CD8-positive, alpha-beta memory T cell (primary cell): ENCODE data around the gene SLC29A1. TPM values are rescaled to one million over a fixed set of nuclear protein-coding genes. Genes with fewer than 3 reads are reported as not detected.
A peak's percentile ranks its signal among the peaks of the same experiment; 100 is the strongest.
"Not testable (repeated sequence)": the region's sequence is repeated elsewhere in the genome, so short reads cannot be mapped to it uniquely, and the experiment has no call there.

Source experiments
- CTCF ChIA-PET: fragments of 350-600 bp; sonication (Branson Sonifier 250); formaldehyde crosslinking; loops from one replicate; lab custom pipeline; 2021; ENCODE audit warnings: antibody characterized with exemption; lab: Charles Lee
- POLR2A ChIA-PET: fragments of 350-600 bp; sonication (Branson Sonifier 250); formaldehyde crosslinking; loops from one replicate; lab custom pipeline; 2021; ENCODE audit warnings: antibody characterized with exemption; lab: Charles Lee
- DNase-seq, 5 donors: peaks; one replicate each; pipeline versions ENCODE4 v3.0.0 to v3.0.0-alpha.2; 2020 to 2022; ENCODE audit warnings: mixed read lengths in 1 of 5
- H3K27ac ChIP-seq: one replicate; pipeline ENCODE4 v1.7.0; 2013; ENCODE audit warnings: low read depth, mild to moderate bottlenecking, low read length, moderate library complexity
- H3K27me3 ChIP-seq: 2 replicates; pipeline ENCODE4 v1.7.0; 2013; ENCODE audit warnings: low read length, mild to moderate bottlenecking; ENCODE audit not compliant: insufficient read depth, poor library complexity, severe bottlenecking
- H3K36me3 ChIP-seq: 2 replicates; pipeline ENCODE4 v1.7.0; 2013; ENCODE audit warnings: mild to moderate bottlenecking, low read length, moderate library complexity; ENCODE audit not compliant: insufficient read depth
- H3K4me1 ChIP-seq: 2 replicates; pipeline ENCODE4 v1.7.0; 2013; ENCODE audit warnings: mild to moderate bottlenecking, low read length, moderate library complexity; ENCODE audit not compliant: insufficient read depth
- H3K4me3 ChIP-seq: 2 replicates; pipeline ENCODE4 v1.7.0; 2013; ENCODE audit warnings: mild to moderate bottlenecking, low read length
- H3K9me3 ChIP-seq: 2 replicates; pipeline ENCODE4 v1.7.0; 2013; ENCODE audit warnings: mild to moderate bottlenecking, low read length
- H3K27ac Mint-ChIP-seq, 8 donors: one replicate each; pipeline ENCODE4 v1.8.0; 2020 to 2021; ENCODE audit warnings: mixed read lengths in 8 of 8, mild to moderate bottlenecking in 6 of 8, inconsistent platforms in 3 of 8, moderate library complexity in 3 of 8
- H3K27me3 Mint-ChIP-seq, 2 donors: one replicate each; pipeline ENCODE4 v1.8.0; 2020 to 2021; ENCODE audit warnings: mixed read lengths in 2 of 2, mild to moderate bottlenecking in 1 of 2, moderate library complexity in 1 of 2
- H3K36me3 Mint-ChIP-seq, 3 donors: one replicate each; pipeline ENCODE4 v1.8.0; 2020 to 2021; ENCODE audit warnings: mixed read lengths in 3 of 3, inconsistent platforms in 1 of 3, mild to moderate bottlenecking in 1 of 3
- H3K4me1 Mint-ChIP-seq, 3 donors: one replicate each; pipeline ENCODE4 v1.8.0; 2020 to 2021; ENCODE audit warnings: mixed read lengths in 3 of 3, inconsistent platforms in 1 of 3, mild to moderate bottlenecking in 1 of 3
- H3K4me3 Mint-ChIP-seq, 7 donors: one replicate each; pipeline ENCODE4 v1.8.0; 2020 to 2021; ENCODE audit warnings: mixed read lengths in 7 of 7, mild to moderate bottlenecking in 6 of 7, moderate library complexity in 4 of 7, inconsistent platforms in 2 of 7
- H3K9me3 Mint-ChIP-seq, 5 donors: one replicate each; pipeline ENCODE4 v1.8.0; 2020 to 2022; ENCODE audit warnings: mixed read lengths in 5 of 5, mild to moderate bottlenecking in 3 of 5, moderate library complexity in 2 of 5, inconsistent platforms in 1 of 5
- polyA plus RNA-seq: library from polyadenylated mRNA; unstranded; fragments of 300-500 nt; fragmentation: Illumina TruSeq; gene quantifications from one replicate; pipeline ENCODE4 v1.2.3, GENCODE V29; 2021
- total RNA-seq, 2 experiments: library from RNA; stranded (reverse); gene quantifications; one replicate each; pipeline ENCODE4 v1.2.3, GENCODE V29; 2021

Gene SLC29A1
- total and polyA plus RNA-seq, 3 experiments from 2014 or later, result 3.6 to 116 (median 116) TPM

- Mint-ChIP-seq H3K4me1 (peaks cover under 1 to 2% (median 1%) of the 10 kb centered on the region in 3 donors), H3K4me3 (no peak overlapping the region), H3K27me3 (no peaks in the 10 kb centered on the region), H3K27ac (no peak overlapping the region), H3K36me3 (no peaks in the 10 kb centered on the region), H3K9me3 (no peaks in the 10 kb centered on the region)
- ChIA-PET POLR2A (no interaction called here), CTCF (interaction anchor here (0.6 kb wide), 1 partner anchor 56 kb away, joined by 3 read pairs; no protein-coding TSS in a partner anchor)
- H3K36me3 ChIP-seq, result no peaks in the 10 kb centered on the region
- peak in 1 of 5 donors; percentile 8 for DNase-seq
- H3K4me3 ChIP-seq, result no peak overlapping the region
- no peaks in the 10 kb centered on the region for H3K9me3 ChIP-seq
- no peaks in the 10 kb centered on the region for H3K4me1 ChIP-seq
- no peaks in the 10 kb centered on the region for H3K27me3 ChIP-seq
- H3K27ac ChIP-seq, result no peak overlapping the region
Observed at GRCh38 chr6:44229376-44230033, 6.1 kb downstream of the SLC29A1 start.

- ChIA-PET POLR2A (interaction anchor here (0.9 kb wide), 1 partner anchor 17 kb away, joined by 3 read pairs; the partner anchor contains the start of gene HSP90AB1), CTCF (interaction anchor here (0.6 to 1.4 kb wide), 2 partner anchors 12 to 57 kb away, joined by 3 to 4 read pairs; no protein-coding TSS in a partner anchor)
- Mint-ChIP-seq H3K4me1 (no peaks in the 10 kb centered on the region), H3K36me3 (no peaks in the 10 kb centered on the region), H3K9me3 (no peaks in the 10 kb centered on the region), H3K4me3 (no peak overlapping the region), H3K27me3 (no peaks in the 10 kb centered on the region), H3K27ac (no peak overlapping the region)
- Histone ChIP-seq H3K4me1 (no peaks in the 10 kb centered on the region), H3K4me3 (no peak overlapping the region), H3K9me3 (no peaks in the 10 kb centered on the region), H3K36me3 (no peaks in the 10 kb centered on the region), H3K27ac (no peak overlapping the region), H3K27me3 (no peaks in the 10 kb centered on the region)
- DNase-seq, result no peak
Observed at GRCh38 chr6:44230034-44230675, 6.8 kb downstream of the SLC29A1 start.

- CTCF ChIA-PET, result not testable (repeated sequence)
Observed at GRCh38 chr6:44231426-44231825, 8.0 kb downstream of the SLC29A1 start.

GRCh38 chr6:44232676-44233566, 9.5 kb downstream of the SLC29A1 start:
- Histone ChIP-seq H3K36me3 (no peaks in the 10 kb centered on the region), H3K4me3 (no peak overlapping the region), H3K4me1 (peaks cover 7% of the 10 kb centered on the region), H3K27me3 (no peaks in the 10 kb centered on the region), H3K9me3 (no peaks in the 10 kb centered on the region), H3K27ac (no peak overlapping the region)
- peaks cover 4 to 7% (median 4%) of the 10 kb centered on the region in 3 donors for H3K4me1 Mint-ChIP-seq
- ChIA-PET POLR2A (no interaction called here), CTCF (interaction anchor here (1.3 to 6.3 kb wide), 2 partner anchors 8 to 60 kb away, joined by 4 to 69 read pairs; partner anchors contain the start of gene SLC29A1)
- no peaks in the 10 kb centered on the region for H3K27me3 Mint-ChIP-seq
- no peaks in the 10 kb centered on the region for H3K9me3 Mint-ChIP-seq
- no peak for DNase-seq
- no peak overlapping the region for H3K4me3 Mint-ChIP-seq
- peak overlapping the region in 1 of 8 donors; percentile 93 for H3K27ac Mint-ChIP-seq
- peaks cover 0 to 3% (median 0%) of the 10 kb centered on the region in 3 donors for H3K36me3 Mint-ChIP-seq

More at GRCh38 chr6:44231426-44231825, 8.0 kb downstream of the SLC29A1 start:
- H3K4me1 Mint-ChIP-seq, H3K27me3 Mint-ChIP-seq, H3K4me1 ChIP-seq, DNase-seq, H3K27ac ChIP-seq, H3K9me3 ChIP-seq, H3K4me3 ChIP-seq, H3K36me3 ChIP-seq, H3K27me3 ChIP-seq, POLR2A ChIA-PET, H3K36me3 Mint-ChIP-seq, H3K9me3 Mint-ChIP-seq, H3K27ac Mint-ChIP-seq, H3K4me3 Mint-ChIP-seq: not testable (repeated sequence)

GRCh38 chr6:44233567-44234100, 10.2 kb downstream of the SLC29A1 start:
- H3K9me3 ChIP-seq, result no peaks in the 10 kb centered on the region
- CTCF ChIA-PET, result interaction anchor here (0.6 to 6.3 kb wide), 6 partner anchors 9 to 664 kb away, joined by 3 to 69 read pairs (median 4); partner anchors contain the start of genes SLC29A1 and SLC35B2
- POLR2A ChIA-PET, result interaction anchor here (1.0 kb wide), 1 partner anchor 9 kb away, joined by 3 read pairs; no protein-coding TSS in a partner anchor
- DNase-seq, result no peak
- Mint-ChIP-seq H3K36me3 (peaks cover 0 to 3% (median 0%) of the 10 kb centered on the region in 3 donors), H3K4me3 (no peak overlapping the region), H3K9me3 (no peaks in the 10 kb centered on the region), H3K27me3 (no peaks in the 10 kb centered on the region), H3K27ac (no peak overlapping the region), H3K4me1 (peaks cover 9 to 14% (median 10%) of the 10 kb centered on the region in 3 donors)
- H3K4me1 ChIP-seq, result peaks cover 12% of the 10 kb centered on the region
- H3K4me3 ChIP-seq, result no peak overlapping the region
- no peak overlapping the region for H3K27ac ChIP-seq
- H3K27me3 ChIP-seq, result no peaks in the 10 kb centered on the region
- H3K36me3 ChIP-seq, result no peaks in the 10 kb centered on the region

GRCh38 chr6:44234101-44235025, 11.0 kb downstream of the SLC29A1 start:
- H3K4me1 ChIP-seq, result peaks cover 12% of the 10 kb centered on the region
- Mint-ChIP-seq H3K27ac (peak overlapping the region in 1 of 8 donors; percentile 22), H3K9me3 (no peaks in the 10 kb centered on the region), H3K36me3 (peaks cover 0 to 3% (median 0%) of the 10 kb centered on the region in 3 donors), H3K4me3 (peak overlapping the region in 1 of 7 donors; percentile 45), H3K4me1 (peaks cover 10 to 15% (median 10%) of the 10 kb centered on the region in 3 donors), H3K27me3 (peaks cover 0 to under 1% of the 10 kb centered on the region in 2 donors)
- POLR2A ChIA-PET, result interaction anchor here (1.0 to 1.4 kb wide), 2 partner anchors 10 to 12 kb away, joined by 3 to 4 read pairs; partner anchors contain the start of gene HSP90AB1
- H3K27me3 ChIP-seq, result no peaks in the 10 kb centered on the region
- no peaks in the 10 kb centered on the region for H3K36me3 ChIP-seq
- CTCF ChIA-PET, result interaction anchor here (0.6 to 6.3 kb wide), 9 partner anchors 10 to 664 kb away, joined by 3 to 69 read pairs (median 5); partner anchors contain the start of genes HSP90AB1, SLC29A1 and SLC35B2
- no peak overlapping the region for H3K27ac ChIP-seq
- H3K4me3 ChIP-seq, result no peak overlapping the region
- no peak for DNase-seq
- no peaks in the 10 kb centered on the region for H3K9me3 ChIP-seq
